Right lobe of liver (tissue), 6 donors: ENCODE measurements around the gene CTAGE8. TPM values are rescaled to one million over a fixed set of nuclear protein-coding genes. Genes with fewer than 3 reads are reported as not detected.
"Not testable (repeated sequence)": the region's sequence is repeated elsewhere in the genome, so short reads cannot be mapped to it uniquely, and the experiment has no call there.

Source experiments
- ATAC-seq, 4 donors: fragments of 200-7000 bp; cut with Tn5 transposase; one replicate each; pipeline ENCODE4 v1.9.1; 2020; ENCODE audit warnings: mild to moderate bottlenecking in 4 of 4, moderate library complexity in 4 of 4
- DNase-seq, 3 donors: peaks; one replicate each; pipeline ENCODE4 v3.0.0-alpha.2; 2020
- H3K27ac ChIP-seq, 3 donors: fragments of 200-600 bp; one replicate each; pipeline ENCODE4 v1.8.0; 2022
- H3K27me3 ChIP-seq, 2 donors: fragments of 200-600 bp; one replicate each; pipeline ENCODE4 v1.8.0; 2022
- H3K36me3 ChIP-seq, 4 donors: fragments of 200-600 bp; sonication (generic) in 1 of 4; one replicate each; pipeline versions ENCODE4 v1.5.1 to v1.8.0; 2017 to 2022; ENCODE audit warnings: control low read depth in 1 of 4
- H3K4me1 ChIP-seq, 4 donors: fragments of 200-600 bp; sonication (generic) in 1 of 4; one replicate each; pipeline versions ENCODE4 v1.5.1 to v1.8.0; 2017 to 2022; ENCODE audit warnings: control low read depth in 1 of 4
- H3K4me3 ChIP-seq, 3 donors: fragments of 200-600 bp; one replicate each; pipeline ENCODE4 v1.8.0; 2022
- H3K9me3 ChIP-seq, 4 donors: fragments of 200-600 bp; sonication (generic) in 1 of 4; one replicate each; pipeline versions ENCODE4 v1.5.1 to v1.8.0; 2017 to 2022; ENCODE audit warnings: control low read depth in 1 of 4
- WGBS: methylation state at CpG from one replicate; pipeline ENCODE4 v1.1.6; 2018; ENCODE audit warnings: low coverage, low lambda C conversion rate; ENCODE audit not compliant: insufficient coverage; ENCODE audit errors: missing lambda C conversion rate; 5-methylcytosine and 5-hydroxymethylcytosine counted together
- intact Hi-C, 2 donors: fragments of 100-400 bp; cut with DNase I; formaldehyde crosslinking; loops; one replicate each; pipeline versions ENCODE4 v1.11.2 to v1.14.1; 2022
- long read RNA-seq: library from polyadenylated mRNA; unstranded; transcript quantifications from one replicate; pipeline ENCODE4 v2.0.0, GENCODE V29; 2019
- total RNA-seq, 6 experiments: library from RNA; depleted of rRNA in 2 of 6; stranded (reverse); fragments of >200 nt in 2 of 6; fragmentation: NEBNext Ultra II Directional in 3 of 6; extraction: Animal tissue kit (Norgen Biotek cat#: 25700) in 3 of 6; gene quantifications; one replicate each; pipeline versions ENCODE4 v1.1.0 to v1.2.4, GENCODE V29; 2016 to 2023
- donor health status: DM: no; HTN: yes; CAD: no.
- donor health status: DM: no; HTN: no; CAD: no.
- donor health status: DM: no; HTN: no; CAD: no.
- donor health status: DM: no; HTN: yes; CAD: no.
- donor health status: DM: no; HTN: yes; CAD: no.

The CTAGE8 gene, protein sequence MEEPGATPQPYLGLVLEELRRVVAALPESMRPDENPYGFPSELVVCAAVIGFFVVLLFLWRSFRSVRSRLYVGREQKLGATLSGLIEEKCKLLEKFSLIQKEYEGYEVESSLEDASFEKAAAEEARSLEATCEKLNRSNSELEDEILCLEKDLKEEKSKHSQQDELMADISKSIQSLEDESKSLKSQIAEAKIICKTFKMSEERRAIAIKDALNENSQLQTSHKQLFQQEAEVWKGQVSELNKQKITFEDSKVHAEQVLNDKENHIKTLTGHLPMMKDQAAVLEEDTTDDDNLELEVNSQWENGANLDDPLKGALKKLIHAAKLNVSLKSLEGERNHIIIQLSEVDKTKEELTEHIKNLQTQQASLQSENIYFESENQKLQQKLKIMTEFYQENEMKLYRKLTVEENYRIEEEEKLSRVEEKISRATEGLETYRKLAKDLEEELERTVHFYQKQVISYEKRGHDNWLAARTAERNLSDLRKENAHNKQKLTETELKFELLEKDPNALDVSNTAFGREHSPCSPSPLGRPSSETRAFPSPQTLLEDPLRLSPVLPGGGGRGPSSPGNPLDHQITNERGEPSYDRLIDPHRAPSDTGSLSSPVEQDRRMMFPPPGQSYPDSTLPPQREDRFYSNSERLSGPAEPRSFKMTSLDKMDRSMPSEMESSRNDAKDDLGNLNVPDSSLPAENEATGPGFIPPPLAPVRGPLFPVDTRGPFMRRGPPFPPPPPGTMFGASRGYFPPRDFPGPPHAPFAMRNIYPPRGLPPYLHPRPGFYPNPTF
- total RNA-seq = 1 to 10 TPM in 2 of 6 experiments, under 1 TPM in 4; 0.53 to 1.3 (median 0.71) TPM
- long read RNA-seq, partial matches to known transcripts = 0 of 1 reads
- long read RNA-seq, other reads (novel, unspliced or antisense) = 0 of 1 reads

DNA sequence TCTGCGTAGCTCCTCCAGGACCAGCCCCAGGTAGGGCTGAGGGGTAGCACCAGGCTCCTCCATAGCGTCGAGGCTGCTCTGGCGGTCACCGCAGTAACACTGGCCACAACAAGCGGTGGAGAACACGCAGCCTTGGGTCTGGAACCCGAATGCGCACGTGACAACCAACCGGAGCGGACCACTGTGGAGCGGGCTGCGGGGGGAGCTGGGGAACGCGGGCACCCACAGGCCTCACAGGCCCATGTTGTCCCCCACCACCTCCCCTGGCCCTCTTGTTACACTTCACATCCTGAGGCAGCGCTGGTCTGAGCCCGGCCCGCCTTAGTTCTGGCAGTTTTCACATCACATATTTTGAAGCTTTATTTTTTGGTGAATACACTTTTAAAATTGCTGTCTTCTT, at the start of gene CTAGE8:
TSS of gene CTAGE8 (minus strand) at position 101 of the 400 bp plus-strand sequence. CDS start at position 63, 38 bp downstream.
- H3K27ac ChIP-seq, DNase-seq, H3K27me3 ChIP-seq, H3K36me3 ChIP-seq, H3K4me1 ChIP-seq, intact Hi-C loops, H3K4me3 ChIP-seq, H3K9me3 ChIP-seq, ATAC-seq: not testable (repeated sequence)
- no CpG with 5 or more reads among the region's 19 CpGs for WGBS

- no CpG with 5 or more reads among the region's 1 CpG for whole genome bisulfite sequencing
- DNase-seq, H3K27me3 ChIP-seq, H3K9me3 ChIP-seq, H3K4me1 ChIP-seq, H3K36me3 ChIP-seq, H3K4me3 ChIP-seq, intact Hi-C loops, H3K27ac ChIP-seq: not testable (repeated sequence)
- ATAC-seq = peak in 3 of 4 donors; percentile 28 to 59 (median 58)
Observed at GRCh38 chr7:144317537-144317936, 48.4 kb upstream of the CTAGE8 start.

- H3K9me3 ChIP-seq, intact Hi-C loops, H3K36me3 ChIP-seq, H3K27me3 ChIP-seq, H3K27ac ChIP-seq, H3K4me3 ChIP-seq, H3K4me1 ChIP-seq, DNase-seq, ATAC-seq: not testable (repeated sequence)
- 100% methylated on average over 1 of the region's 2 CpGs for WGBS
Observed at GRCh38 chr7:144311872-144312469, 42.9 kb upstream of the CTAGE8 start, which contains the start of gene OR2A1. Gene OR2A1 (plus strand): TSS chr7:144312419. CDS start chr7:144318125, 5,706 bp downstream.

- intact Hi-C loops, DNase-seq, H3K27ac ChIP-seq, H3K27me3 ChIP-seq, H3K36me3 ChIP-seq, ATAC-seq, H3K4me3 ChIP-seq, H3K9me3 ChIP-seq, H3K4me1 ChIP-seq: not testable (repeated sequence)
- 83% methylated on average over 1 of the region's 2 CpGs for WGBS
Observed at GRCh38 chr7:144311218-144311617, 42.1 kb upstream of the CTAGE8 start.

- WGBS = no CpG with 5 or more reads among the region's 2 CpGs
- H3K4me3 ChIP-seq, DNase-seq, H3K9me3 ChIP-seq, H3K27ac ChIP-seq, H3K36me3 ChIP-seq, intact Hi-C loops, H3K4me1 ChIP-seq, H3K27me3 ChIP-seq: not testable (repeated sequence)
- ATAC-seq = peak in 2 of 4 donors; percentile 28 to 30
Observed at GRCh38 chr7:144309702-144310101, 40.6 kb upstream of the CTAGE8 start.

- intact Hi-C loops, H3K4me1 ChIP-seq, H3K27me3 ChIP-seq, H3K36me3 ChIP-seq, DNase-seq, ATAC-seq, H3K27ac ChIP-seq, H3K9me3 ChIP-seq, H3K4me3 ChIP-seq: not testable (repeated sequence)
- no CpG with 5 or more reads among the region's 2 CpGs for WGBS
Observed at GRCh38 chr7:144305156-144305555, 36.1 kb upstream of the CTAGE8 start.

- H3K9me3 ChIP-seq, H3K27me3 ChIP-seq, H3K36me3 ChIP-seq, H3K4me1 ChIP-seq, H3K27ac ChIP-seq, intact Hi-C loops, ATAC-seq, H3K4me3 ChIP-seq, DNase-seq: not testable (repeated sequence)
- WGBS = no CpG with 5 or more reads among the region's 5 CpGs
Observed at GRCh38 chr7:144303607-144304006, 34.5 kb upstream of the CTAGE8 start.

GRCh38 chr7:144302578-144303303, 33.7 kb upstream of the CTAGE8 start:
- H3K27ac ChIP-seq, intact Hi-C loops, H3K9me3 ChIP-seq, H3K4me1 ChIP-seq, H3K27me3 ChIP-seq, DNase-seq, ATAC-seq, H3K36me3 ChIP-seq, H3K4me3 ChIP-seq: not testable (repeated sequence)
- WGBS = no CpG with 5 or more reads among the region's 1 CpG

GRCh38 chr7:144293794-144294499, 24.9 kb upstream of the CTAGE8 start:
- no CpG with 5 or more reads among the region's 60 CpGs for WGBS
- H3K4me3 ChIP-seq, intact Hi-C loops, H3K27ac ChIP-seq, H3K36me3 ChIP-seq, H3K4me1 ChIP-seq, H3K9me3 ChIP-seq, H3K27me3 ChIP-seq: not testable (repeated sequence)
- ATAC-seq (peak; percentile 98 to 99 (median 98)), DNase-seq (peak in 1 of 3 donors; percentile 59)
